Ovary (tissue), 3 donors: ENCODE data around the gene BCAT1.

Experiments
- POLR2A ChIP-seq: fragments of 450-650 bp; IDR thresholded peaks from one replicate; pipeline ENCODE4 v1.6.1; 2017; ENCODE audit warnings: antibody characterized with exemption, mild to moderate bottlenecking, moderate library complexity
- TF ChIP-seq, protein P1 (sequence below), 3 donors: fragments of 450-650 bp in 2 of 3; fragments of 200-600 bp in 1 of 3; IDR thresholded peaks; one replicate each; pipeline versions ENCODE4 v1.5.1 to v1.8.0; 2016 to 2022; ENCODE audit warnings: antibody characterized with exemption in 3 of 3, mild to moderate bottlenecking in 1 of 3
- donor health status: DM: no; HTN: no; CAD: no.

DNA sequence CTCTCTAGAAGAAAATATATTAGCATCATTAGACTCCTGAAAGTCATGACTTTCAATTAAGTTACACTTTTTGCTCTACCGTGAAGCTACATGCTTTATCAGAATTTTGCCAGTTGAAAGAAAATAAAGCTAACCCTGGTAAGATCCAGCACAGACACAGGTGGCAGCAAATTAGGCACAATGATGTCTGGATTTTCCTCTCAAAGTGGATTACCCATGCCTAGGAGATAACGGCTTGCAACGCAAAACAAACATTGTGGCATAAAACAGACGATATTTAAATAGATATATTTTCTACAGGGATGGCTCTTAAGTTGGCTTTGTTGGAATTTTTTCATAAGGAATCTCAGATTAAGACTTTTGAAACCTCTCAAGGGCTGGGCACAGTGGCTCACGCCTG is 33.4 kb downstream of the BCAT1 start:
- TF ChIP-seq, protein P1, sequence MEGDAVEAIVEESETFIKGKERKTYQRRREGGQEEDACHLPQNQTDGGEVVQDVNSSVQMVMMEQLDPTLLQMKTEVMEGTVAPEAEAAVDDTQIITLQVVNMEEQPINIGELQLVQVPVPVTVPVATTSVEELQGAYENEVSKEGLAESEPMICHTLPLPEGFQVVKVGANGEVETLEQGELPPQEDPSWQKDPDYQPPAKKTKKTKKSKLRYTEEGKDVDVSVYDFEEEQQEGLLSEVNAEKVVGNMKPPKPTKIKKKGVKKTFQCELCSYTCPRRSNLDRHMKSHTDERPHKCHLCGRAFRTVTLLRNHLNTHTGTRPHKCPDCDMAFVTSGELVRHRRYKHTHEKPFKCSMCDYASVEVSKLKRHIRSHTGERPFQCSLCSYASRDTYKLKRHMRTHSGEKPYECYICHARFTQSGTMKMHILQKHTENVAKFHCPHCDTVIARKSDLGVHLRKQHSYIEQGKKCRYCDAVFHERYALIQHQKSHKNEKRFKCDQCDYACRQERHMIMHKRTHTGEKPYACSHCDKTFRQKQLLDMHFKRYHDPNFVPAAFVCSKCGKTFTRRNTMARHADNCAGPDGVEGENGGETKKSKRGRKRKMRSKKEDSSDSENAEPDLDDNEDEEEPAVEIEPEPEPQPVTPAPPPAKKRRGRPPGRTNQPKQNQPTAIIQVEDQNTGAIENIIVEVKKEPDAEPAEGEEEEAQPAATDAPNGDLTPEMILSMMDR (IDR thresholded peaks at IDR 0.05): no peak
- no peak for TF ChIP-seq POLR2A
